PC-3 (cell line): ENCODE measurements around the gene CAMK1D.

Source experiments
- EZH2 ChIP-seq: fragments of 300-600 bp; sonication (generic); IDR thresholded peaks from one replicate; pipeline ENCODE4 v1.6.1; 2017; ENCODE audit warnings: antibody characterized with exemption, mild to moderate bottlenecking, low read length; ENCODE audit not compliant: unreplicated experiment
- EZH2phosphoT487 ChIP-seq: fragments of 300-600 bp; sonication (generic); IDR thresholded peaks from 2 replicates; pipeline ENCODE4 v1.6.1; 2018; ENCODE audit warnings: mild to moderate bottlenecking, antibody characterized with exemption, low read length, borderline replicate concordance

GRCh38 chr10:12349629-12350166 is 351 bp downstream of the CAMK1D start:
- TF ChIP-seq EZH2 (no peak), EZH2phosphoT487 (no peak)
